ENCODE data around the gene KIAA0825. TPM values are rescaled to one million over a fixed set of nuclear protein-coding genes. Genes with fewer than 3 reads are reported as not detected.
"Not testable (repeated sequence)": the region's sequence is repeated elsewhere in the genome, so short reads cannot be mapped to it uniquely, and the experiment has no call there.

Gene KIAA0825
- total RNA-seq, 4 donors from 2014 or later, result 1.8 to 3.4 (median 2.6) TPM

DNA sequence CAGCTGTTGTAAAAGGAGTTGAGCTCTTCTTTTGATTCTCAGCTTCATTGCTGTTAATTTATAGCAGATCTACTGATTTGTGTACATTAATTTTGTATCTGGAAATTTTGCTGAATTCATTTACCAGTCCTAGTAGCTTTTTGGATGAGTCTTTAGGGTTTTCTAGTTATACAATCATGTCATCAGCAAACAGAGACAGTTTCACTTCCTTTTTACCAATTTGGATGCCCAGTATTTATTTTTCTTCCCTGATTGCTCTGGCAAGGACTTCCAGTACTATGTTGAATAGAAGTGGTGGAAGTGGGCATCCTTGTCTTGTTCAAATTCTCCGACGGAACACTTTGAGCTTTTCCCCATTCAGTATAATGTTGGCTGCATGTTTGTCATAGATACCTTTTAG lies 478.1 kb downstream of the KIAA0825 start:
- peaks cover 0 to 13% (median 11%) of the 10 kb centered on the region in 3 donors for H3K9me3 ChIP-seq
- intact Hi-C loops (cut with DNase I), result no loop called here
- H3K36me3 ChIP-seq, result no peaks in the 10 kb centered on the region
- no peak overlapping the region for H3K4me3 ChIP-seq
- TF ChIP-seq POLR2A (IDR thresholded peaks at IDR 0.05), result no peak
- TF ChIP-seq, protein P1, sequence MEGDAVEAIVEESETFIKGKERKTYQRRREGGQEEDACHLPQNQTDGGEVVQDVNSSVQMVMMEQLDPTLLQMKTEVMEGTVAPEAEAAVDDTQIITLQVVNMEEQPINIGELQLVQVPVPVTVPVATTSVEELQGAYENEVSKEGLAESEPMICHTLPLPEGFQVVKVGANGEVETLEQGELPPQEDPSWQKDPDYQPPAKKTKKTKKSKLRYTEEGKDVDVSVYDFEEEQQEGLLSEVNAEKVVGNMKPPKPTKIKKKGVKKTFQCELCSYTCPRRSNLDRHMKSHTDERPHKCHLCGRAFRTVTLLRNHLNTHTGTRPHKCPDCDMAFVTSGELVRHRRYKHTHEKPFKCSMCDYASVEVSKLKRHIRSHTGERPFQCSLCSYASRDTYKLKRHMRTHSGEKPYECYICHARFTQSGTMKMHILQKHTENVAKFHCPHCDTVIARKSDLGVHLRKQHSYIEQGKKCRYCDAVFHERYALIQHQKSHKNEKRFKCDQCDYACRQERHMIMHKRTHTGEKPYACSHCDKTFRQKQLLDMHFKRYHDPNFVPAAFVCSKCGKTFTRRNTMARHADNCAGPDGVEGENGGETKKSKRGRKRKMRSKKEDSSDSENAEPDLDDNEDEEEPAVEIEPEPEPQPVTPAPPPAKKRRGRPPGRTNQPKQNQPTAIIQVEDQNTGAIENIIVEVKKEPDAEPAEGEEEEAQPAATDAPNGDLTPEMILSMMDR (IDR thresholded peaks at IDR 0.05), result no peak
- no peaks in the 10 kb centered on the region for H3K27me3 ChIP-seq
- H3K4me1 ChIP-seq, result no peaks in the 10 kb centered on the region
- no peak overlapping the region for H3K27ac ChIP-seq
- no peak for DNase-seq
- WGBS, 2 donors, result 98 to 100% methylated on average over 2 of the region's 2 CpGs

DNA sequence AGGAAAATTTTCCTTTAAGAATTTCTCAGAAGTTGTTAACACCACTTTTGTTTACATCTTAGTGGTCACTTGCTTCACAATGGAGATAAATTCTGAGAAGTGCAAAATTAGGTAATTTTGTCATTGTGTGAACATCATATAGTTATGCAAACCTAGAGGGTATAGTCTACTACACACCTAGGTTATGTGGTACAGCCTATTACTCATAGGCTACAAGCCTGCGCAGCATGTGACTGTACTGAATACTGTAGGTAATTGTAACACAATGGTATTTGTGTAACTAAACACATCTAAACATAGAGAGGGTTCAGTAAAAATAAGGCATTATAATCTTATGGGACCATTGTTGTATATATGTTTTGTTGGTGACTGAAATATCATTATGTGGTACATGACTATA lies 488.3 kb downstream of the KIAA0825 start:
- Histone ChIP-seq H3K9me3 (no peaks in the 10 kb centered on the region), H3K36me3 (no peaks in the 10 kb centered on the region), H3K27ac (no peak overlapping the region), H3K4me1 (no peaks in the 10 kb centered on the region), H3K27me3 (no peaks in the 10 kb centered on the region), H3K4me3 (no peak overlapping the region)
- 89 to 100% methylated on average over 1 of the region's 1 CpG for WGBS, 2 donors
- TF ChIP-seq, protein P1 (IDR thresholded peaks at IDR 0.05), result no peak
- no peak for TF ChIP-seq POLR2A (IDR thresholded peaks at IDR 0.05)
- intact Hi-C loops (cut with DNase I), result no loop called here
- no peak for DNase-seq

DNA sequence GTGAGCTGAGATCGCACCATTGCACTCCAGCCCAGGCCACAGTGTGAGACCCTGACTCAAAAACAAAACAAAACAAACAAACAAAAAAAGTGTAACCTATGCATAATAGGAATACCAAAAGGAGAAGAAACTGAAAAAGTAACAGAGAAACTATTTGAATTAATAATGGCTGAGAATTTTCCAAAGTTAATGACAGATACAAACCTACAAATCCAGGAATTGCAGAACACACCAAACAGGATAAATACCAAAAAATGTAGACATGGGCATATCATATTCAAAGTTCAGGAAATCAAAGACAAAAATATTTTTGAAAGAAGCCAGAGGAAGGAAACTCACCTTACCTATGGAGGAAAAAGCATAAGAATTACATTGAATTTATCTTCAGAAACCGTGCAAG lies 493.3 kb downstream of the KIAA0825 start:
- H3K36me3 ChIP-seq, result no peaks in the 10 kb centered on the region
- 75 to 78% methylated on average over 2 of the region's 2 CpGs for WGBS, 2 donors
- no peak for TF ChIP-seq POLR2A (IDR thresholded peaks at IDR 0.05)
- TF ChIP-seq, protein P1 (IDR thresholded peaks at IDR 0.05), result no peak
- intact Hi-C loops (cut with DNase I), result no loop called here
- no peak overlapping the region for H3K4me3 ChIP-seq
- no peak overlapping the region for H3K27ac ChIP-seq
- no peaks in the 10 kb centered on the region for H3K9me3 ChIP-seq
- no peak for DNase-seq
- H3K27me3 ChIP-seq, result no peaks in the 10 kb centered on the region
- no peaks in the 10 kb centered on the region for H3K4me1 ChIP-seq

DNA sequence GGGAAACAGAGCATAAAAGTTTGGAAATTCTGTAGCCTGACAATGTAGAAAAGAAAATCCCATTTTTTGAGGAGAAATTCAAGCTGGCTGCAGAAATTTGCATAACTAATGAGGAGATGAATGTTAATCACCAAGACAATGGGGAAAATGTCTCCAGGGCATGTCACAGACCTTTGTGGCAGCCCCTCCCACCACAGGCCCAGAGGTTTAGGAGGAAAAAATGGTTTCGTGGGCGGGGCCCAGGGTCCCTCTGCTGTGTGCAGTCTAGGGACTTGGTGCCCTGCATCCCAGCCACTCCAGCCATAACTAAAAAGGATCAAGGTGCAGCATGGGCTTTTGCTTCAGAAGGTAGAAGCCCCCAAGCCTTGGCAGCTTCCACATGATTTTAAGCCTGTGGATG lies 502.1 kb downstream of the KIAA0825 start:
- H3K4me3 ChIP-seq; H3K27me3 ChIP-seq; H3K27ac ChIP-seq; H3K36me3 ChIP-seq; H3K4me1 ChIP-seq; intact Hi-C loops (cut with DNase I); DNase-seq; H3K9me3 ChIP-seq: not testable (repeated sequence)
- 60 to 91% methylated on average over 1 to 2 of the region's 2 CpGs for WGBS, 2 donors

DNA sequence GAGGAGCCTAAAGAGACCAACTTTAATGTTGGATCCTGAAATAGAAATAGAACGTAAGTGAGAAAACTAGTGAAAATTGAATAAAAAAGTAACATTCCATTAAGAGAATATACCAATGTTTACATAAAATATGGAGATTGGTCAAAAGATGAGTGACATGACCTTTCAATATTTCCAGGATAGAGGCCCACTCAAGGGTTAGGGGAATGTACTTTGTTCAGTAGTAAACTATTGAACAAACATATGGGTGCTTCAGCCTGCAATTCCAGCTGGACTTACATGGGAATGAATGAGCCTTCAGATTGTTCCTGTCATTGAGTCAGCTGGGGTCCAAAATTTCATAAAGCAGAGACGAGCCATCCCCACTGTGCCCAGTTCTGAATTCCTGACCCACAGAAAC lies 505.3 kb downstream of the KIAA0825 start:
- TF ChIP-seq POLR2A (IDR thresholded peaks at IDR 0.05), result no peak
- TF ChIP-seq, protein P1 (IDR thresholded peaks at IDR 0.05), result no peak
- H3K9me3 ChIP-seq, result peaks cover 0 to 10% (median 5%) of the 10 kb centered on the region in 3 donors
- DNase-seq, result no peak
- WGBS, 2 donors, result 77 to 90% methylated on average over 2 of the region's 2 CpGs
- H3K36me3 ChIP-seq, result no peaks in the 10 kb centered on the region
- intact Hi-C loops (cut with DNase I), result no loop called here
- no peak overlapping the region for H3K4me3 ChIP-seq
- H3K27me3 ChIP-seq, result no peaks in the 10 kb centered on the region
- no peak overlapping the region for H3K27ac ChIP-seq
- peaks cover 0 to 27% (median 3%) of the 10 kb centered on the region in 3 donors for H3K4me1 ChIP-seq

Data from esophagus squamous epithelium (tissue), 5 donors.